OCI-LY3 (cell line): Measurements from ENCODE around the gene MED20.

Experiments
- CTCF ChIP-seq: fragments of 200-600, 300-600 bp; sonication (generic); IDR thresholded peaks from 2 replicates; pipeline ENCODE4 v1.5.1; 2014; ENCODE audit warnings: antibody characterized with exemption, low read length, low read depth
- EZH2phosphoT487 ChIP-seq: fragments of 200-600 bp; shearing (Covaris generic); IDR thresholded peaks from 2 replicates; pipeline ENCODE4 v1.6.1; 2018; ENCODE audit warnings: antibody characterized with exemption, mixed run types, low read depth

- no peak for TF ChIP-seq CTCF
- TF ChIP-seq EZH2phosphoT487, result no peak
Observed at GRCh38 chr6:41965429-41966213, 44.7 kb upstream of the MED20 start.
